A549 treated with RU486 at 1 μM for 4 hours (cell line): ENCODE measurements around the gene HEG1. TPM values are rescaled to one million over a fixed set of nuclear protein-coding genes. Genes with fewer than 3 reads are reported as not detected.

ENCODE experiments used
- total RNA-seq: library from RNA; stranded (reverse); fragments of 200-300 nt; extraction: Qiagen RNA extraction; gene quantifications from 5 replicates; pipeline ENCODE4 v1.2.3, GENCODE V29; 2022; ENCODE audit warnings: low read depth

HEG1 gene, protein sequence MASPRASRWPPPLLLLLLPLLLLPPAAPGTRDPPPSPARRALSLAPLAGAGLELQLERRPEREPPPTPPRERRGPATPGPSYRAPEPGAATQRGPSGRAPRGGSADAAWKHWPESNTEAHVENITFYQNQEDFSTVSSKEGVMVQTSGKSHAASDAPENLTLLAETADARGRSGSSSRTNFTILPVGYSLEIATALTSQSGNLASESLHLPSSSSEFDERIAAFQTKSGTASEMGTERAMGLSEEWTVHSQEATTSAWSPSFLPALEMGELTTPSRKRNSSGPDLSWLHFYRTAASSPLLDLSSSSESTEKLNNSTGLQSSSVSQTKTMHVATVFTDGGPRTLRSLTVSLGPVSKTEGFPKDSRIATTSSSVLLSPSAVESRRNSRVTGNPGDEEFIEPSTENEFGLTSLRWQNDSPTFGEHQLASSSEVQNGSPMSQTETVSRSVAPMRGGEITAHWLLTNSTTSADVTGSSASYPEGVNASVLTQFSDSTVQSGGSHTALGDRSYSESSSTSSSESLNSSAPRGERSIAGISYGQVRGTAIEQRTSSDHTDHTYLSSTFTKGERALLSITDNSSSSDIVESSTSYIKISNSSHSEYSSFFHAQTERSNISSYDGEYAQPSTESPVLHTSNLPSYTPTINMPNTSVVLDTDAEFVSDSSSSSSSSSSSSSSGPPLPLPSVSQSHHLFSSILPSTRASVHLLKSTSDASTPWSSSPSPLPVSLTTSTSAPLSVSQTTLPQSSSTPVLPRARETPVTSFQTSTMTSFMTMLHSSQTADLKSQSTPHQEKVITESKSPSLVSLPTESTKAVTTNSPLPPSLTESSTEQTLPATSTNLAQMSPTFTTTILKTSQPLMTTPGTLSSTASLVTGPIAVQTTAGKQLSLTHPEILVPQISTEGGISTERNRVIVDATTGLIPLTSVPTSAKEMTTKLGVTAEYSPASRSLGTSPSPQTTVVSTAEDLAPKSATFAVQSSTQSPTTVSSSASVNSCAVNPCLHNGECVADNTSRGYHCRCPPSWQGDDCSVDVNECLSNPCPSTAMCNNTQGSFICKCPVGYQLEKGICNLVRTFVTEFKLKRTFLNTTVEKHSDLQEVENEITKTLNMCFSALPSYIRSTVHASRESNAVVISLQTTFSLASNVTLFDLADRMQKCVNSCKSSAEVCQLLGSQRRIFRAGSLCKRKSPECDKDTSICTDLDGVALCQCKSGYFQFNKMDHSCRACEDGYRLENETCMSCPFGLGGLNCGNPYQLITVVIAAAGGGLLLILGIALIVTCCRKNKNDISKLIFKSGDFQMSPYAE (N-terminal part only)
- total RNA-seq = 5.3 to 6.8 TPM (median 6.2 TPM) in 5 replicates

DNA sequence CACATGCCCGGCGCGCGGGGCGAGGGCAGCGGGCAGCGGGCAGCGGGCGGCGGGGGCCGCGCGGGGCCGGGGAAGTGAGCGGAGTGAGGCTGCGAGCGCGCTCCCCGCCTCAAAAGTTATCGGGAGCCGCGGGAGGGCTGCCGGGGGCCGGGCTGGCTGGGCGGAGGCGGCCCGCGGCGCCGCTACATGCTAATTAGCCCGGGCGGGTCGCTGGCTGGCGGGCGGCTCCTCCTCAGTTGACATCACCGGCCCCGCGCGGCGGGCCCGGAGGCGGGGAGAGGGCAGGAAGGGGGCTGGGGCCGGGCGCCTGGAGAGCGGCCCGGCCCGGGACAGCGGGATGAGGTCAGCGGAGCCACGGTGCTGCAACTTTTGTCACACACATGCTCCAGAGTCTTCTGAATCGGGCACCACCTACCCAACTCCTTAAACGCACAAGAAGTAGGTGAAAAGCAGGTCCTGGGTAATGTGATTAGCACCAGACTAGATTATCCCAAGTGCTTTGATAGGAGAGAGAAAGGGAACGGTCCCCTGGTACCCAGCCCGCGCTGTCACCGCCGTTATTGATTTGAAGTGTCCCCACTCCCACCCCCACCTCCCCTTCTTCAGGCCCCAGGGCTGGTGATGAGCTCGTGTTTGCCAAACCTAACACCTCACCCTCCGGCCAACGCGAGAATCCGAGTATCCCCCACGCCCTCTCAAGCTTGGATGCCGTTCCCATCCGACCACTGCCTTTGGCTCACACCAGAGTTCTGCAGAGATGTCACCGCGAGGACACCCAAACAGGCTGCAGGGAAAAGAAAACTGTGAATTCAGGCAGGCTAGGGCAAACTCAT lies at the start of gene HEG1:
Gene HEG1, minus strand, starts transcription at position 85 of the 833 bp plus-strand sequence. CDS start 107 bp downstream, outside the sequence.

DNA sequence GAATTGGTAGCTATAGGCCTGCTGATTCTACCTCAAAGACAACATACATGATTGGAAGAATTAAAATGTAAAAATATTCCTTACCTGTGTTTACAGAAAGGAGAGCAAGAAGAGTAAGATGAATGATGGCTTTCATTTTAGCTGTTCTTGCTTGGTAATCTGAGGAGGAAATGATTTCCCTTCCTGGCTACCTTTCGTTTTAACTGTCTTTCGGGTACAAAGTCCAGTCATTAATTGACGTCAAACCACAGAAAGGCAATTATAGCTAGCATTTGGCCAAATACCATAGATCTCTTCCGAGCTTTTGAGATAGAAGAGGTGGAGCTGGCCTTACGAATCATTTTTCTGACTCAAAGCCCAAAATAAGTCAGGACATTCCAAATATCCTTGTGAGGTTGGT lies 121.2 kb downstream of the HEG1 start, which contains the start of gene MUC13:
Gene MUC13, minus strand, starts transcription at position 175 of the 400 bp plus-strand sequence. Its CDS starts 39 bp downstream, at position 136.

Other genes starting within 250 kb of the HEG1 start
- gene ITGB5, start 168.6 kb downstream of the HEG1 start, total RNA-seq = 378 to 458 TPM (median 414 TPM) in 5 replicates
- 7.9 to 9.0 TPM (median 8.1 TPM) in 5 replicates for gene MUC13, start 121.2 kb downstream of the HEG1 start, total RNA-seq
- 0.87 to 1.6 TPM (median 1.4 TPM) in 5 replicates for gene SLC12A8, start 156.8 kb upstream of the HEG1 start, total RNA-seq